GM12878 (cell line): Measurements from ENCODE around the gene ANKRD65. TPM values are rescaled to one million over a fixed set of nuclear protein-coding genes. Genes with fewer than 3 reads are reported as not detected.

Source experiments
- ATF7 ChIP-seq: fragments of 450-650 bp; IDR thresholded peaks from 2 replicates; pipeline ENCODE4 v1.6.1; 2016; ENCODE audit warnings: low read depth, mild to moderate bottlenecking
- BCLAF1 ChIP-seq: fragments of 450-650 bp; IDR thresholded peaks from 2 replicates; pipeline ENCODE4 v1.6.1; 2017; ENCODE audit warnings: antibody characterized with exemption, mild to moderate bottlenecking, moderate library complexity
- BRCA1 ChIP-seq: IDR thresholded peaks from 2 replicates; pipeline ENCODE4 v1.6.1; 2011; ENCODE audit warnings: low read depth, low read length, improper control_type of control experiment
- EP300 ChIP-seq, 2 experiments: fragments of 150-350 bp in 1 of 2; IDR thresholded peaks; 2 replicates each; pipeline ENCODE4 v1.6.1; 2011 to 2012; ENCODE audit warnings: low read depth in 2 of 2, low read length in 2 of 2, borderline replicate concordance in 1 of 2, improper control_type of control experiment in 1 of 2, inconsistent platforms in 1 of 2; ENCODE audit not compliant: control insufficient read depth in 1 of 2
- FOS ChIP-seq: IDR thresholded peaks from 3 replicates; pipeline ENCODE4 v1.6.1; 2011; ENCODE audit warnings: borderline replicate concordance; ENCODE audit not compliant: insufficient read length; ENCODE audit errors: extremely low read depth
- MYB ChIP-seq: fragments of 150-350 bp; IDR thresholded peaks from 2 replicates; pipeline ENCODE4 v1.6.1; 2014; ENCODE audit warnings: mild to moderate bottlenecking, low read depth, low read length, borderline replicate concordance
- NBN ChIP-seq: fragments of 450-650 bp; IDR thresholded peaks from 2 replicates; pipeline ENCODE4 v1.6.1; 2016
- POLR2AphosphoS2 ChIP-seq: IDR thresholded peaks from 2 replicates; pipeline ENCODE4 v1.6.1; 2011; ENCODE audit warnings: low read depth, mild to moderate bottlenecking, low read length, improper control_type of control experiment, moderate library complexity
- POU2F2 ChIP-seq: IDR thresholded peaks from 3 replicates; pipeline ENCODE4 v1.6.1; 2011; ENCODE audit warnings: low read depth, mild to moderate bottlenecking, low read length, borderline replicate concordance
- TBL1XR1 ChIP-seq: IDR thresholded peaks from 2 replicates; pipeline ENCODE4 v1.6.1; 2012; ENCODE audit warnings: low read depth, low read length, improper control_type of control experiment
- ZBTB40 ChIP-seq: fragments of 450-650 bp; IDR thresholded peaks from 2 replicates; pipeline ENCODE4 v1.6.1; 2016; ENCODE audit warnings: mild to moderate bottlenecking, moderate library complexity, borderline replicate concordance
- ZNF217 ChIP-seq: fragments of 450-650 bp; IDR thresholded peaks from 2 replicates; pipeline ENCODE4 v1.6.1; 2017; ENCODE audit warnings: antibody characterized with exemption, mild to moderate bottlenecking
- polyA plus RNA-seq, 11 experiments: library from polyadenylated mRNA; depleted of rRNA in 4 of 11; unstranded in 6 of 11; stranded (reverse) in 5 of 11; fragments of >200 nt; fragmentation: Nextera tagmentation in 4 of 11; fragmentation: Illumina TruSeq in 1 of 11; extraction: Ambion mirVana in 4 of 11; extraction: Trizol in 1 of 11; gene quantifications; 1 replicate in 1 of 11; 2 replicates in 10 of 11; pipeline versions ENCODE4 v1.2.1 to v1.2.3, GENCODE V29; 2011 to 2016; ENCODE audit warnings: inconsistent platforms in 2 of 11, missing spikeins in 2 of 11, low read depth in 1 of 11
- total RNA-seq, 4 experiments: library from RNA; depleted of rRNA in 3 of 4; stranded (reverse); fragments of >200 nt in 3 of 4; fragmentation: Illumina TruSeq in 1 of 4; extraction: Trizol in 1 of 4; gene quantifications; 2 replicates each; pipeline versions ENCODE4 v1.2.1 to v1.2.3, GENCODE V29; 2013 to 2021
- TF ChIP-seq, protein P1 (sequence below): IDR thresholded peaks from 2 replicates; pipeline ENCODE4 v1.6.1; 2011; ENCODE audit warnings: borderline replicate concordance, low read depth, mild to moderate bottlenecking, moderate library complexity, low read length; ENCODE audit not compliant: insufficient read depth, poor library complexity, severe bottlenecking
- TF ChIP-seq, protein P2 (sequence below): IDR thresholded peaks from 2 replicates; pipeline ENCODE4 v1.6.1; 2012; ENCODE audit warnings: improper control_type of control experiment, low read depth, low read length; ENCODE audit not compliant: insufficient replicate concordance

ANKRD65 gene
- total and polyA plus RNA-seq, 10 of the 15 experiments (the other 5 are each of a cell fraction or from before 2014, with no cell fraction given): 0.05 to 2.8 (median 0.37) TPM

- TF ChIP-seq, protein P1, sequence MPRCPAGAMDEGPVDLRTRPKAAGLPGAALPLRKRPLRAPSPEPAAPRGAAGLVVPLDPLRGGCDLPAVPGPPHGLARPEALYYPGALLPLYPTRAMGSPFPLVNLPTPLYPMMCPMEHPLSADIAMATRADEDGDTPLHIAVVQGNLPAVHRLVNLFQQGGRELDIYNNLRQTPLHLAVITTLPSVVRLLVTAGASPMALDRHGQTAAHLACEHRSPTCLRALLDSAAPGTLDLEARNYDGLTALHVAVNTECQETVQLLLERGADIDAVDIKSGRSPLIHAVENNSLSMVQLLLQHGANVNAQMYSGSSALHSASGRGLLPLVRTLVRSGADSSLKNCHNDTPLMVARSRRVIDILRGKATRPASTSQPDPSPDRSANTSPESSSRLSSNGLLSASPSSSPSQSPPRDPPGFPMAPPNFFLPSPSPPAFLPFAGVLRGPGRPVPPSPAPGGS: peak; percentile 22
- peak; percentile 97 for TF ChIP-seq ZBTB40
- no peak for TF ChIP-seq MYB
- peak; percentile 93 for TF ChIP-seq POLR2AphosphoS2
- no peak; the same call in 1 of the 3 replicates for TF ChIP-seq POU2F2
- peak; percentile 99 for TF ChIP-seq TBL1XR1
- TF ChIP-seq, protein P2, sequence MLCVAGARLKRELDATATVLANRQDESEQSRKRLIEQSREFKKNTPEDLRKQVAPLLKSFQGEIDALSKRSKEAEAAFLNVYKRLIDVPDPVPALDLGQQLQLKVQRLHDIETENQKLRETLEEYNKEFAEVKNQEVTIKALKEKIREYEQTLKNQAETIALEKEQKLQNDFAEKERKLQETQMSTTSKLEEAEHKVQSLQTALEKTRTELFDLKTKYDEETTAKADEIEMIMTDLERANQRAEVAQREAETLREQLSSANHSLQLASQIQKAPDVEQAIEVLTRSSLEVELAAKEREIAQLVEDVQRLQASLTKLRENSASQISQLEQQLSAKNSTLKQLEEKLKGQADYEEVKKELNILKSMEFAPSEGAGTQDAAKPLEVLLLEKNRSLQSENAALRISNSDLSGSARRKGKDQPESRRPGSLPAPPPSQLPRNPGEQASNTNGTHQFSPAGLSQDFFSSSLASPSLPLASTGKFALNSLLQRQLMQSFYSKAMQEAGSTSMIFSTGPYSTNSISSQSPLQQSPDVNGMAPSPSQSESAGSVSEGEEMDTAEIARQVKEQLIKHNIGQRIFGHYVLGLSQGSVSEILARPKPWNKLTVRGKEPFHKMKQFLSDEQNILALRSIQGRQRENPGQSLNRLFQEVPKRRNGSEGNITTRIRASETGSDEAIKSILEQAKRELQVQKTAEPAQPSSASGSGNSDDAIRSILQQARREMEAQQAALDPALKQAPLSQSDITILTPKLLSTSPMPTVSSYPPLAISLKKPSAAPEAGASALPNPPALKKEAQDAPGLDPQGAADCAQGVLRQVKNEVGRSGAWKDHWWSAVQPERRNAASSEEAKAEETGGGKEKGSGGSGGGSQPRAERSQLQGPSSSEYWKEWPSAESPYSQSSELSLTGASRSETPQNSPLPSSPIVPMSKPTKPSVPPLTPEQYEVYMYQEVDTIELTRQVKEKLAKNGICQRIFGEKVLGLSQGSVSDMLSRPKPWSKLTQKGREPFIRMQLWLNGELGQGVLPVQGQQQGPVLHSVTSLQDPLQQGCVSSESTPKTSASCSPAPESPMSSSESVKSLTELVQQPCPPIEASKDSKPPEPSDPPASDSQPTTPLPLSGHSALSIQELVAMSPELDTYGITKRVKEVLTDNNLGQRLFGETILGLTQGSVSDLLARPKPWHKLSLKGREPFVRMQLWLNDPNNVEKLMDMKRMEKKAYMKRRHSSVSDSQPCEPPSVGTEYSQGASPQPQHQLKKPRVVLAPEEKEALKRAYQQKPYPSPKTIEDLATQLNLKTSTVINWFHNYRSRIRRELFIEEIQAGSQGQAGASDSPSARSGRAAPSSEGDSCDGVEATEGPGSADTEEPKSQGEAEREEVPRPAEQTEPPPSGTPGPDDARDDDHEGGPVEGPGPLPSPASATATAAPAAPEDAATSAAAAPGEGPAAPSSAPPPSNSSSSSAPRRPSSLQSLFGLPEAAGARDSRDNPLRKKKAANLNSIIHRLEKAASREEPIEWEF: no peak
- no peak for TF ChIP-seq EP300 (IDR thresholded peaks at IDR 0.05; ENCODE audit: borderline replicate concordance in 1 of 2, control insufficient read depth in 1 of 2, low read depth in 2 of 2, low read length in 2 of 2)
- TF ChIP-seq ATF7: no peak
- no peak for TF ChIP-seq FOS
- TF ChIP-seq BRCA1: no peak
- no peak; the same call in 1 of the 2 replicates for TF ChIP-seq BCLAF1
- no peak for TF ChIP-seq NBN
- TF ChIP-seq ZNF217: no peak
Observed at GRCh38 chr1:1406821-1407635, 14.0 kb downstream of the ANKRD65 start, which contains the start of gene MRPL20 (continued).
